Activated B cell treated with CpG ODN at 0.5 μM for 24 hours (primary cell): ENCODE results near the gene PAPPA. TPM values are rescaled to one million over a fixed set of nuclear protein-coding genes. Genes with fewer than 3 reads are reported as not detected.

Source experiments
- ATAC-seq: fragments of 200-7000 bp; cut with Tn5 transposase; one replicate; pipeline ENCODE4 v1.10.0; 2021; ENCODE audit warnings: low read depth, mild to moderate bottlenecking, moderate library complexity
- CTCF ChIA-PET: fragments of 350-600 bp; sonication (Branson Sonifier 250); formaldehyde crosslinking; loops from one replicate; lab custom pipeline; 2021; ENCODE audit warnings: antibody characterized with exemption; lab: Charles Lee
- POLR2A ChIA-PET: fragments of 350-600 bp; sonication (Branson Sonifier 250); formaldehyde crosslinking; loops from one replicate; lab custom pipeline; 2021; ENCODE audit warnings: antibody characterized with exemption; lab: Charles Lee
- DNase-seq: peaks from one replicate; pipeline ENCODE4 v3.0.0; 2022
- H3K27ac Mint-ChIP-seq: one replicate; pipeline ENCODE4 v1.8.0; 2020; ENCODE audit warnings: mixed read lengths
- H3K27me3 Mint-ChIP-seq: one replicate; pipeline ENCODE4 v1.8.0; 2021; ENCODE audit warnings: mixed read lengths
- H3K36me3 Mint-ChIP-seq: one replicate; pipeline ENCODE4 v1.8.0; 2021; ENCODE audit warnings: low read depth, mixed read lengths
- H3K4me1 Mint-ChIP-seq: one replicate; pipeline ENCODE4 v1.8.0; 2021; ENCODE audit warnings: mixed read lengths
- H3K4me3 Mint-ChIP-seq: one replicate; pipeline ENCODE4 v1.8.0; 2020; ENCODE audit warnings: mild to moderate bottlenecking, mixed read lengths
- H3K9me3 Mint-ChIP-seq: one replicate; pipeline ENCODE4 v1.8.0; 2020; ENCODE audit warnings: mixed read lengths
- CTCF ChIP-seq: fragments of 200-600 bp; IDR thresholded peaks from one replicate; pipeline ENCODE4 v1.8.0; 2022; ENCODE audit warnings: antibody characterized with exemption, mild to moderate bottlenecking
- intact Hi-C: fragments of 100-400 bp; cut with micrococcal nuclease; formaldehyde crosslinking; loops from one replicate; pipeline ENCODE4 v1.15.1; 2024
- total RNA-seq: library from RNA; stranded (reverse); gene quantifications from 2 replicates; pipeline ENCODE4 v1.2.3, GENCODE V29; 2022

PAPPA gene
- total RNA-seq, 1 donor from 2014 or later = not detected

GRCh38 chr9:116279230-116279629 is 125.6 kb downstream of the PAPPA start:
- no peaks in the 10 kb centered on the region for H3K36me3 Mint-ChIP-seq
- intact Hi-C loops = no loop called here
- H3K4me3 Mint-ChIP-seq = no peak overlapping the region
- no peaks in the 10 kb centered on the region for H3K27me3 Mint-ChIP-seq
- CTCF ChIA-PET = no interaction called here
- no peak for DNase-seq
- TF ChIP-seq CTCF = no peak
- no peaks in the 10 kb centered on the region for H3K4me1 Mint-ChIP-seq
- no peak for ATAC-seq
- no peak overlapping the region for H3K27ac Mint-ChIP-seq
- no peaks in the 10 kb centered on the region for H3K9me3 Mint-ChIP-seq
- POLR2A ChIA-PET = no interaction called here

- no peaks in the 10 kb centered on the region for H3K36me3 Mint-ChIP-seq
- H3K4me3 Mint-ChIP-seq = no peak overlapping the region
- H3K27ac Mint-ChIP-seq = no peak overlapping the region
- ChIA-PET POLR2A (no interaction called here), CTCF (no interaction called here)
- TF ChIP-seq CTCF = no peak
- H3K27me3 Mint-ChIP-seq = no peaks in the 10 kb centered on the region
- DNase-seq (no peak), ATAC-seq (no peak)
- no peaks in the 10 kb centered on the region for H3K4me1 Mint-ChIP-seq
- no peaks in the 10 kb centered on the region for H3K9me3 Mint-ChIP-seq
- intact Hi-C loops = no loop called here
Measured at GRCh38 chr9:116280529-116280928, 126.9 kb downstream of the PAPPA start.

- Mint-ChIP-seq H3K27me3 (peaks cover 2% of the 10 kb centered on the region), H3K36me3 (no peaks in the 10 kb centered on the region), H3K4me1 (no peaks in the 10 kb centered on the region), H3K4me3 (no peak overlapping the region), H3K27ac (no peak overlapping the region), H3K9me3 (no peaks in the 10 kb centered on the region)
- POLR2A ChIA-PET = no interaction called here
- intact Hi-C loops = no loop called here
- CTCF ChIA-PET = no interaction called here
- no peak for TF ChIP-seq CTCF
- ATAC-seq (no peak), DNase-seq (no peak)
Measured at GRCh38 chr9:116282597-116282996, 129.0 kb downstream of the PAPPA start.

- intact Hi-C loops = no loop called here
- Mint-ChIP-seq H3K27me3 (peaks cover 2% of the 10 kb centered on the region), H3K9me3 (no peaks in the 10 kb centered on the region), H3K4me3 (no peak overlapping the region), H3K27ac (no peak overlapping the region), H3K4me1 (no peaks in the 10 kb centered on the region), H3K36me3 (no peaks in the 10 kb centered on the region)
- DNase-seq (no peak), ATAC-seq (no peak)
- TF ChIP-seq CTCF = no peak
- ChIA-PET POLR2A (no interaction called here), CTCF (no interaction called here)
Measured at GRCh38 chr9:116284518-116284917, 130.9 kb downstream of the PAPPA start.

DNA sequence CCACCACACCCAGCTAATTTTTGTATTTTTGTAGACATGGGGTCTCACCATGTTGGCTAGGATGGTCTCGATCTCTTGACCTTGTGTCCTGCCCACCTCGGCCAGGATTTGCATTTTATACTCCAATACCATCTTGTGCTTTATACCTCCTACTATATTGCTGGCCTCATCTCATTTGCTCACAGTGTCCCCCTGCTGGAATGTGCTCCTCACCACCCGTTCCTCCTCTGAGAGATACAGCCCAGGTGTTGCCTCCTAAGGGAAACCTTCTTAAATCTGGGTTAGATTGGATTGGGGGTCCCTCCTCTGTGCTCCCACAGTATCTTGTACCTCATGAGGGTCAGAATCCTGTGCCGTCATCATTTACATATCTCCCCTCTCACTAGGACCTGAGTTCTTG is 131.7 kb downstream of the PAPPA start:
- ATAC-seq (no peak), DNase-seq (no peak)
- CTCF ChIA-PET = no interaction called here
- no peaks in the 10 kb centered on the region for H3K36me3 Mint-ChIP-seq
- no peak overlapping the region for H3K4me3 Mint-ChIP-seq
- no peaks in the 10 kb centered on the region for H3K9me3 Mint-ChIP-seq
- intact Hi-C loops = no loop called here
- peaks cover 2% of the 10 kb centered on the region for H3K27me3 Mint-ChIP-seq
- no peak for TF ChIP-seq CTCF
- H3K27ac Mint-ChIP-seq = no peak overlapping the region
- POLR2A ChIA-PET = no interaction called here
- no peaks in the 10 kb centered on the region for H3K4me1 Mint-ChIP-seq
